GM12874 (cell line): Measurements from ENCODE around the gene CHRNA1.

Experiments used
- TF ChIP-seq, protein P1 (sequence below): IDR thresholded peaks from 2 replicates; pipeline ENCODE4 v1.5.1; 2011; ENCODE audit warnings: low read depth, mild to moderate bottlenecking, control low read depth, low read length, moderate library complexity; ENCODE audit not compliant: insufficient read depth

CHRNA1 gene

DNA sequence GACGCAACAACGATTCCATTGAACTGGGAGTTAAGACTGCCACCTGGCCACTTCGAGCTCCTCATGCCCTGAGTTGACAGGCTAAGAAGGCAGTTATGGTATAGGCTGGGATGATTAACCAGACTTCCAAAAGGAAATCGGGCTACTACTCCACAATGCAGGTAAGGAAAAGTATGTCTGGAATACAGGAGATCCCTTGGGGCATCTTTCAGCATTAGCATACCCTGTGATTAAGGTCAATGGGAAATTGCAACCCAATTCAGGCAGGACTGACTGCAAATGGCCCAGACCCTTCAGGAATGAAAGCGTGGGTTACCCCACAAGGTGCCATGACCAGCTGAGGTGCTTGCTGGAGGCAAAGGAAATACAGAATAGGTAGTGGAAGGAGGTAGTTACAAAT lies 19.1 kb downstream of the CHRNA1 start:
- TF ChIP-seq, protein P1, sequence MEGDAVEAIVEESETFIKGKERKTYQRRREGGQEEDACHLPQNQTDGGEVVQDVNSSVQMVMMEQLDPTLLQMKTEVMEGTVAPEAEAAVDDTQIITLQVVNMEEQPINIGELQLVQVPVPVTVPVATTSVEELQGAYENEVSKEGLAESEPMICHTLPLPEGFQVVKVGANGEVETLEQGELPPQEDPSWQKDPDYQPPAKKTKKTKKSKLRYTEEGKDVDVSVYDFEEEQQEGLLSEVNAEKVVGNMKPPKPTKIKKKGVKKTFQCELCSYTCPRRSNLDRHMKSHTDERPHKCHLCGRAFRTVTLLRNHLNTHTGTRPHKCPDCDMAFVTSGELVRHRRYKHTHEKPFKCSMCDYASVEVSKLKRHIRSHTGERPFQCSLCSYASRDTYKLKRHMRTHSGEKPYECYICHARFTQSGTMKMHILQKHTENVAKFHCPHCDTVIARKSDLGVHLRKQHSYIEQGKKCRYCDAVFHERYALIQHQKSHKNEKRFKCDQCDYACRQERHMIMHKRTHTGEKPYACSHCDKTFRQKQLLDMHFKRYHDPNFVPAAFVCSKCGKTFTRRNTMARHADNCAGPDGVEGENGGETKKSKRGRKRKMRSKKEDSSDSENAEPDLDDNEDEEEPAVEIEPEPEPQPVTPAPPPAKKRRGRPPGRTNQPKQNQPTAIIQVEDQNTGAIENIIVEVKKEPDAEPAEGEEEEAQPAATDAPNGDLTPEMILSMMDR: no peak

DNA sequence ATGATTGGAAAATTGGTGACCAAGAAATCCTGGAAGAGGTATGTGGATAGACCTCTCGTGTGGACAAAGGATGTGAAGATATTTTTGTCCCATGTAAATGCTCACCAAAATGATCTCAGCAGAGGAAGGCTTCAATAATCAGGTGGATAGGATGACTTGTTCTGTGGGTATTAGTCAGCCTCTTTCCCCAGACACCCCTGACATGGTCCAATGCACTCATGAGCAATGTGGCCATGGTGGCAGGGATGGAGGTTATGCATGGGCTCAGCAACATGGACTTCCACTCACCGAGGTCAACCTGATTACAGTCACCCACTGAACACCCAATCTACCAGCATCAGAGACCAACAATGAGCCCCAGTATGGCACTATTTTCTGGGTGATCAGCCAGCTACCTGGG lies 20.2 kb downstream of the CHRNA1 start:
- TF ChIP-seq, protein P1: no peak

DNA sequence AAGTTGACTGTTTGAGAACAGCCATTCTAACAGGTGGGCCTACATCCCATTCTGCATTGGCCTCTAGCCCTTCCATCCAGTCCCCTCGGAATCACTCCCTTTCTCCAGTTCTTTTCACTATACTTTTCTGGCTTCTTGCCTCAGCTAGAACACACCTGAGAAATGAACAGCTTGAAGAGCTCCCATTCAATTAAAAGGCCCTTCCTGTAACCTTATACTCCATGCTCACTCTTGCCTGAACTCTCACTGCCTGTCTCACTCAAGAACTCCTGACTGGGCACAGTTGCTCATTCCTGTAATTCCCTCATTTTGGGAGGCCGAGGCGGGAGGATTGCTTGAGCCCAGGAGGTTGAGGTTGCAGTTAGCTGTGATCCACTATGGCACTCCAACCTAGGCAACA lies 23.6 kb downstream of the CHRNA1 start:
- TF ChIP-seq, protein P1: no peak

- TF ChIP-seq, protein P1: no peak
Observed at GRCh38 chr2:174738841-174739240, 25.4 kb downstream of the CHRNA1 start.

DNA sequence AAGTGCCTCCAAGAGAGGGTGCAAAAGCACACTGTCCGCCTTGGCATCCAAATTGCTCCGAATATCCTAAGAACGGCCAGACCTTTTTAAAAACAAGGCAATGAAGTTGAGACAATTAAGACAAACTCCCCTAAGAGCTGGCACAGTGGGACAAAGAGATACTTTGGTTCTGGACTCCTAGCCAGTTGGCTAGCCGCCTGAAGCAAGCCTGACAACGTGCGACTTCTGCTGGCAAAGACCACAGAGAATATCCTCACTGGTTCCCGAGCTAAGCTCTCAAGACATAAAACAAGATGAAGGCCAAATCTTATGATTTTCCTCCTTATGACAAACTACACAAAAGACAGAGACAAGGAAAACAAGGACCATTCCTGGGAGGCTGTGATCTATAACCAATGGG lies 32.7 kb downstream of the CHRNA1 start:
- TF ChIP-seq, protein P1: no peak

DNA sequence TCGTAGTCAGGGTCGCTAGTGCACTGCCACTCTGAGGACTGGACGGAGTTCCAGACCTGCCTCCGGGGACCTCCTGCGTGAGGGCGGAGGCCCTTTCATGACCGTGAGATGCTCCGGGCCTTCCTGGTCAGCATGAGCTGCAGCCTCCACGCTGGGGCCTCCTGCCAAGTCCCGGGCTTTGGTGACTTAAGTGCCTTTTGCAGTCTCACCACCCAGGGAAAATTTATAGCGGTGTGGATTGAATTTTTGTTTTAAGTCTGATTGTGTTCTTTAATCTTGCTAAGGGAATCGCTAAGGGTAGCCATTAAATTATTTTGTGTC lies 33.6 kb downstream of the CHRNA1 start:
- TF ChIP-seq, protein P1: no peak

DNA sequence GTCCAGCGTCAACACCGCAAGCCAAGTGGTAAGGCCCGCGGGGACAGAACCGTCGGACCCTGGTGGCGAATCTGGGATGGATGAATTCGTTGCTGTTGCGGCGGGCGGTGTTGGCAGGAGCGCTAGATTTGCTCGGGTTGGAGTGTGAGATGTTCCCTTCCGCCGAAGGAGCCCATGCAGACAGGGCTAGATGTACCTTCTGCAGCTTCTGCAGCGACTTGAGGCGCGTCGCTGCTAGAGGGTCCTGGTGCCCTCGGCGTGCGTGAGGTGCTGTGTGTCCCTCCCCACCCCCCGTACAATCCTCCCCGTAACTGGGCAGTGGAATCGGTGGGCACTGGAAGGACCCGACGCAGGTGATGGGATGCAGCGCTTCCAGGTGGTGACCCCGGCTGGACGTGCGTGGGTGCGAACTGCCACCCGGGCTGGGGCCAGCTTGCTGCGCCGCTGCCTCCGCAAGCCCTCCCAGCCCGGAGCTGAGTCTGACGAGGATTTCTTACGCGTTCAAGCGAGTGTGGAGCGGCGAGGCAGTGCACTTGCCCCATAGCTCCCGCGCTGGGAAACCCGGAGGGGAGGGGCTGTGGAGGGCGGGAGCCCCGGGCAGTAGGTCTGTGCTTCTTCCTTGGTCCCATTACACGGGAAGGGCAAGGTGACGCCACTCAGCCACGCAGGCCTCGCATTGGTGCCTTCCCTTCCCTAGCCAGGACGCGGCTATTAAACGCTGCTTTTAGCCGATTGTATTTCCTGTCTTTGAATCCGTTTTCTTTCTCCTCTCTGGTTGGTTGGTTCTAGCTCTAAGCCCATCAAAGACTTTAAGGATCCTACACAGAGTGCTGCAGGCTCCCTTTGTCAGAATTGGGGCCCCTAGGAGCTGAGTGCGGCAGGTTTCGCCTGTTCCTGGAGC lies 34.2 kb downstream of the CHRNA1 start:
- TF ChIP-seq, protein P1: no peak
